Smooth muscle cell (in vitro differentiated cells): ENCODE data around the gene PLSCR1. TPM values are rescaled to one million over a fixed set of nuclear protein-coding genes. Genes with fewer than 3 reads are reported as not detected.

Experiments
- DNase-seq: peaks from one replicate; lab custom pipeline; 2025; ENCODE audit not compliant: unreplicated experiment; lab: John Stamatoyannopoulos, UW
- H2AFZ ChIP-seq: fragments of 200-600 bp; sonication (generic); 2 replicates; pipeline ENCODE4 v1.6.0; 2016; ENCODE audit warnings: antibody characterized with exemption, low read depth, mild to moderate bottlenecking
- H3F3A ChIP-seq: fragments of 200-600 bp; sonication (generic); 2 replicates; pipeline ENCODE4 v1.6.0; 2017; ENCODE audit warnings: antibody characterized with exemption, low read depth
- H3K27ac ChIP-seq: fragments of 200-600 bp; sonication (generic); 2 replicates; pipeline ENCODE4 v1.5.1; 2016; ENCODE audit warnings: low read depth, mild to moderate bottlenecking
- H3K27me3 ChIP-seq: fragments of 200-600 bp; sonication (generic); 2 replicates; pipeline ENCODE4 v1.6.1; 2016; ENCODE audit warnings: low read depth, mild to moderate bottlenecking
- H3K36me3 ChIP-seq: fragments of 200-600 bp; sonication (generic); 2 replicates; pipeline ENCODE4 v1.5.1; 2016; ENCODE audit warnings: low read depth
- H3K4me1 ChIP-seq: fragments of 200-600 bp; sonication (generic); 2 replicates; pipeline ENCODE4 v1.5.1; 2016; ENCODE audit warnings: low read depth
- H3K4me2 ChIP-seq: fragments of 200-600 bp; sonication (generic); 2 replicates; pipeline ENCODE4 v1.6.0; 2016; ENCODE audit warnings: mild to moderate bottlenecking
- H3K4me3 ChIP-seq: fragments of 200-600 bp; sonication (generic); 2 replicates; pipeline ENCODE4 v1.5.1; 2016; ENCODE audit warnings: mild to moderate bottlenecking
- H3K79me2 ChIP-seq: fragments of 200-600 bp; sonication (generic); 2 replicates; pipeline ENCODE4 v1.6.0; 2016; ENCODE audit warnings: low read depth, mild to moderate bottlenecking
- H3K9ac ChIP-seq: fragments of 200-600 bp; sonication (generic); 2 replicates; pipeline ENCODE4 v1.6.0; 2016; ENCODE audit warnings: low read depth
- H3K9me3 ChIP-seq: fragments of 200-600 bp; sonication (generic); replicated peaks from 2 replicates; pipeline ENCODE4 v1.5.1; 2016; ENCODE audit warnings: low read depth
- H4K20me1 ChIP-seq: fragments of 200-600 bp; sonication (generic); 2 replicates; pipeline ENCODE4 v1.6.0; 2016; ENCODE audit warnings: low read depth
- CTCF ChIP-seq: fragments of 200-600 bp; sonication (generic); IDR thresholded peaks from 2 replicates; pipeline ENCODE4 v1.5.1; 2017; ENCODE audit warnings: borderline replicate concordance, mild to moderate bottlenecking, antibody characterized with exemption; ENCODE audit not compliant: insufficient read depth, poor library complexity, severe bottlenecking
- WGBS: methylation state at CpG from one replicate; pipeline ENCODE4 v1.1.7; 2016; ENCODE audit warnings: low lambda C conversion rate; 5-methylcytosine and 5-hydroxymethylcytosine counted together
- polyA plus RNA-seq: library from polyadenylated mRNA; unstranded; fragments of >200 nt; fragmentation: Nextera tagmentation; extraction: Ambion mirVana; gene quantifications from 2 replicates; pipeline ENCODE4 v1.2.1, GENCODE V29; 2016
- total RNA-seq: library from RNA; depleted of rRNA; stranded (reverse); fragments of >200 nt; gene quantifications from 2 replicates; pipeline ENCODE4 v1.2.3, GENCODE V29; 2014

Gene PLSCR1
- total and polyA plus RNA-seq, 2 experiments from 2014 or later, result 21.6 to 36.7 TPM

- Histone ChIP-seq H3F3A (no peaks in the 10 kb centered on the region), H3K4me2 (no peak overlapping the region), H4K20me1 (no peaks in the 10 kb centered on the region), H3K79me2 (peaks cover 18% of the 10 kb centered on the region), H3K9ac (no peak overlapping the region), H3K4me1 (peaks cover 5% of the 10 kb centered on the region), H3K27me3 (no peaks in the 10 kb centered on the region), H2AFZ (no peak overlapping the region), H3K27ac (no peak overlapping the region), H3K36me3 (no peaks in the 10 kb centered on the region), H3K4me3 (no peak overlapping the region), H3K9me3 (no peaks in the 10 kb centered on the region)
- no peak for DNase-seq
- no peak for TF ChIP-seq CTCF
These were observed 2.9 kb upstream of the PLSCR1 start for GRCh38 chr3:146547235-146547835.

GRCh38 chr3:146546366-146546965 lies 2.1 kb upstream of the PLSCR1 start:
- Histone ChIP-seq H3K27ac (no peak overlapping the region), H4K20me1 (no peaks in the 10 kb centered on the region), H3K9me3 (no peaks in the 10 kb centered on the region), H3K27me3 (no peaks in the 10 kb centered on the region), H3K9ac (no peak overlapping the region), H2AFZ (no peak overlapping the region), H3K36me3 (no peaks in the 10 kb centered on the region), H3K79me2 (peaks cover 18% of the 10 kb centered on the region), H3K4me1 (peaks cover 5% of the 10 kb centered on the region), H3K4me3 (no peak overlapping the region), H3K4me2 (no peak overlapping the region), H3F3A (no peaks in the 10 kb centered on the region)
- WGBS, result 75% methylated on average over 1 of the region's 1 CpG
- DNase-seq, result no peak
- TF ChIP-seq CTCF, result no peak

- Histone ChIP-seq H3K36me3 (no peaks in the 10 kb centered on the region), H2AFZ (peak overlapping the region; percentile 76), H3K27ac (peak overlapping the region; percentile 73), H3K9ac (peak overlapping the region; percentile 90), H4K20me1 (no peaks in the 10 kb centered on the region), H3K9me3 (no peaks in the 10 kb centered on the region), H3K27me3 (no peaks in the 10 kb centered on the region), H3K4me3 (peak overlapping the region; percentile 75), H3F3A (no peaks in the 10 kb centered on the region), H3K4me1 (peaks cover 5% of the 10 kb centered on the region), H3K79me2 (peaks cover 27% of the 10 kb centered on the region), H3K4me2 (peak overlapping the region; percentile 96)
- WGBS, result 50% methylated on average over 8 of the region's 8 CpGs
- TF ChIP-seq CTCF, result no peak
- no peak for DNase-seq
These were observed 622 bp upstream of the PLSCR1 start for GRCh38 chr3:146544929-146545528.
